Lung (tissue), 12 donors: ENCODE data around the gene ANKRD44. TPM values are rescaled to one million over a fixed set of nuclear protein-coding genes. Genes with fewer than 3 reads are reported as not detected.
"Not testable (repeated sequence)": the region's sequence is repeated elsewhere in the genome, so short reads cannot be mapped to it uniquely, and the experiment has no call there.

Experiments used
- ATAC-seq: fragments of 200-7000 bp; cut with Tn5 transposase; one replicate; pipeline ENCODE4 v1.9.1; 2020; ENCODE audit warnings: moderate number of reproducible peaks; ENCODE audit not compliant: insufficient read depth, low FRiP score
- DNase-seq, 3 donors: peaks; one replicate each; pipeline ENCODE4 v3.0.0-alpha.2; 2013 to 2017
- H3K27ac ChIP-seq, 2 donors: one replicate each; pipeline ENCODE4 v1.5.1; 2013; ENCODE audit warnings: mild to moderate bottlenecking in 2 of 2, moderate library complexity in 2 of 2, control low read depth in 1 of 2, inconsistent platforms in 1 of 2, low read depth in 1 of 2, low read length in 1 of 2
- H3K27me3 ChIP-seq, 3 donors: one replicate each; pipeline ENCODE4 v1.5.1; 2013; ENCODE audit warnings: low read length in 2 of 3; ENCODE audit not compliant: control insufficient read depth in 3 of 3, insufficient read depth in 3 of 3
- H3K36me3 ChIP-seq, 4 donors: one replicate each; pipeline ENCODE4 v1.5.1; 2013; ENCODE audit warnings: low read length in 4 of 4, mild to moderate bottlenecking in 1 of 4, moderate library complexity in 1 of 4; ENCODE audit not compliant: control insufficient read depth in 4 of 4, insufficient read depth in 4 of 4
- H3K4me1 ChIP-seq, 5 donors: one replicate each; pipeline ENCODE4 v1.5.1; 2013; ENCODE audit warnings: low read length in 5 of 5, mild to moderate bottlenecking in 2 of 5, moderate library complexity in 1 of 5; ENCODE audit not compliant: control insufficient read depth in 5 of 5, insufficient read depth in 5 of 5
- H3K4me3 ChIP-seq: one replicate; pipeline ENCODE4 v1.5.1; 2013; ENCODE audit warnings: mild to moderate bottlenecking, control low read depth, moderate library complexity
- H3K9ac ChIP-seq, 2 donors: one replicate each; pipeline ENCODE4 v1.5.1; 2013; ENCODE audit warnings: low read length in 2 of 2, control low read depth in 1 of 2; ENCODE audit not compliant: insufficient read depth in 1 of 2
- H3K9me3 ChIP-seq, 4 donors: one replicate each; pipeline ENCODE4 v1.5.1; 2013; ENCODE audit warnings: low read length in 3 of 4, mild to moderate bottlenecking in 1 of 4, moderate library complexity in 1 of 4; ENCODE audit not compliant: control insufficient read depth in 4 of 4, insufficient read depth in 3 of 4
- WGBS, 2 donors: extraction: QIAGEN DNeasy Blood & Tissue Kit; methylation state at CpG; one replicate each; pipeline ENCODE4 v1.1.7; 2013; 5-methylcytosine and 5-hydroxymethylcytosine counted together
- polyA plus RNA-seq, 2 donors: library from polyadenylated mRNA; stranded (reverse); fragments of 200-250 nt; gene quantifications; one replicate each; pipeline ENCODE4 v1.2.1, GENCODE V29; 2013
- total RNA-seq, 2 donors: library from RNA; depleted of rRNA in 1 of 2; stranded (reverse); fragments of >200 nt in 1 of 2; gene quantifications; one replicate each; pipeline ENCODE4 v1.2.1, GENCODE V29; 2014 to 2021
- TF ChIP-seq, protein P1 (sequence below): IDR thresholded peaks from 2 replicates; pipeline ENCODE4 v1.5.1; 2012; ENCODE audit warnings: mild to moderate bottlenecking; ENCODE audit errors: control extremely low read depth, extremely low read depth
- donor health status: control.
- donor health status: control.
- donor health status: Bipolar disorder and iron deficiency.
- donor health status: healthy.
- donor health status: DM: yes; HTN: yes; CAD: no.

ANKRD44 gene
- total and polyA plus RNA-seq, 4 donors = 7.1 to 73.8 (median 20.3) TPM

DNA sequence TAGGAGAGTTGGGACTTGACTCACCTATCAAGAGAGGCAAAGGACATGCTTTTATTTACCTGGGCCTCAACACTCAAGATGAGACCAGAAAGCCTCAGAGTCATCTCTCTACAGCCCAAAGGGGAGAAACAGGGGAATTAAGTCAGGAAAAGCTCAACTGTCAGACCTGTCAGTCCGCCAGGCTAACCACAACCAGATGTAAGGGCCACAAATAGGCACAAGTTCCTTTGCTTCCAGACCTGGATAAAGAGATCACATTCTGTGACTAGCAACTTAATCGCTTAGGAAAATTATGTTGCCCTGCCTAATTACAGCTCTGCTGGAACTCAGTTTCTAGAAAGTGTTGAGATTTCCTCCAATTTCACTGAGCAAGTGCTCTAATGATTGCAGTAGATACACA is 67.9 kb downstream of the ANKRD44 start:
- WGBS, 2 donors = 65 to 89% methylated on average over 2 of the region's 2 CpGs
- H3K9ac ChIP-seq = no peak overlapping the region
- H3K4me1 ChIP-seq = peaks cover 0 to 3% (median 0%) of the 10 kb centered on the region in 5 donors
- no peak overlapping the region for H3K4me3 ChIP-seq
- H3K27me3 ChIP-seq = no peaks in the 10 kb centered on the region
- DNase-seq (no peak), ATAC-seq (no peak)
- no peaks in the 10 kb centered on the region for H3K9me3 ChIP-seq
- TF ChIP-seq, protein P1, sequence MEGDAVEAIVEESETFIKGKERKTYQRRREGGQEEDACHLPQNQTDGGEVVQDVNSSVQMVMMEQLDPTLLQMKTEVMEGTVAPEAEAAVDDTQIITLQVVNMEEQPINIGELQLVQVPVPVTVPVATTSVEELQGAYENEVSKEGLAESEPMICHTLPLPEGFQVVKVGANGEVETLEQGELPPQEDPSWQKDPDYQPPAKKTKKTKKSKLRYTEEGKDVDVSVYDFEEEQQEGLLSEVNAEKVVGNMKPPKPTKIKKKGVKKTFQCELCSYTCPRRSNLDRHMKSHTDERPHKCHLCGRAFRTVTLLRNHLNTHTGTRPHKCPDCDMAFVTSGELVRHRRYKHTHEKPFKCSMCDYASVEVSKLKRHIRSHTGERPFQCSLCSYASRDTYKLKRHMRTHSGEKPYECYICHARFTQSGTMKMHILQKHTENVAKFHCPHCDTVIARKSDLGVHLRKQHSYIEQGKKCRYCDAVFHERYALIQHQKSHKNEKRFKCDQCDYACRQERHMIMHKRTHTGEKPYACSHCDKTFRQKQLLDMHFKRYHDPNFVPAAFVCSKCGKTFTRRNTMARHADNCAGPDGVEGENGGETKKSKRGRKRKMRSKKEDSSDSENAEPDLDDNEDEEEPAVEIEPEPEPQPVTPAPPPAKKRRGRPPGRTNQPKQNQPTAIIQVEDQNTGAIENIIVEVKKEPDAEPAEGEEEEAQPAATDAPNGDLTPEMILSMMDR = no peak
- H3K36me3 ChIP-seq = no peaks in the 10 kb centered on the region
- no peak overlapping the region for H3K27ac ChIP-seq

DNA sequence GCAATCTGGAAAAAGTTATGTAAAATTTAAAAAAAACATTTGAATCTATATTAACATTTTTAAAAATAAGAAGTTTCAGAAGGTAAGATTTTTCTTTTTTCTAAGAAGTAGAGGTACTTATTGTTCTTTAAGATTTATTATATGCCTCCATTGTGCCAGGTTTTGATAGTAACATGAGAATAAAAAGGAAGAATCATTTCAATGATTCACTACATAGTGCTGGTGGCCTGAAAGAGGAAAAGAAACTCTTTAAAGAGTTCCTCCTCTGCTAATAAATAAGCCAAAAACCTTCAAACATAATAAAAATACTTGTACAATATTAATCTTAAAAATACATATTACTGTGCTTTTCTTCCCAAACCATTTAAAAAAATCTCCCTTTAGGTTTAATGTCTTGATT is 69.0 kb downstream of the ANKRD44 start:
- H3K27me3 ChIP-seq = no peaks in the 10 kb centered on the region
- no peak overlapping the region for H3K4me3 ChIP-seq
- no peak overlapping the region for H3K27ac ChIP-seq
- ATAC-seq (no peak), DNase-seq (no peak)
- no peak overlapping the region for H3K9ac ChIP-seq
- TF ChIP-seq, protein P1 = no peak
- H3K4me1 ChIP-seq = peaks cover 0 to 14% (median 3%) of the 10 kb centered on the region in 5 donors
- no peaks in the 10 kb centered on the region for H3K9me3 ChIP-seq
- no peaks in the 10 kb centered on the region for H3K36me3 ChIP-seq

GRCh38 chr2:197241153-197241552 is 69.4 kb downstream of the ANKRD44 start:
- TF ChIP-seq, protein P1 = no peak
- no peak overlapping the region for H3K4me3 ChIP-seq
- H3K4me1 ChIP-seq = peaks cover 0 to 15% (median 3%) of the 10 kb centered on the region in 5 donors
- DNase-seq (no peak), ATAC-seq (no peak)
- no peak overlapping the region for H3K27ac ChIP-seq
- H3K9ac ChIP-seq = no peak overlapping the region
- no peaks in the 10 kb centered on the region for H3K27me3 ChIP-seq
- WGBS, 2 donors = 50 to 89% methylated on average over 1 of the region's 1 CpG
- H3K9me3 ChIP-seq = no peaks in the 10 kb centered on the region
- H3K36me3 ChIP-seq = no peaks in the 10 kb centered on the region

GRCh38 chr2:197240421-197241041 is 70.0 kb downstream of the ANKRD44 start:
- no peak for ATAC-seq
- Histone ChIP-seq H3K27ac (no peak overlapping the region), H3K9me3 (no peaks in the 10 kb centered on the region), H3K4me1 (peaks cover 0 to 15% (median 3%) of the 10 kb centered on the region in 5 donors), H3K4me3 (no peak overlapping the region), H3K36me3 (no peaks in the 10 kb centered on the region), H3K9ac (no peak overlapping the region), H3K27me3 (no peaks in the 10 kb centered on the region)
- no peak for DNase-seq
- WGBS, 2 donors = 26 to 37% methylated on average over 1 of the region's 1 CpG
- TF ChIP-seq, protein P1 = no peak

DNA sequence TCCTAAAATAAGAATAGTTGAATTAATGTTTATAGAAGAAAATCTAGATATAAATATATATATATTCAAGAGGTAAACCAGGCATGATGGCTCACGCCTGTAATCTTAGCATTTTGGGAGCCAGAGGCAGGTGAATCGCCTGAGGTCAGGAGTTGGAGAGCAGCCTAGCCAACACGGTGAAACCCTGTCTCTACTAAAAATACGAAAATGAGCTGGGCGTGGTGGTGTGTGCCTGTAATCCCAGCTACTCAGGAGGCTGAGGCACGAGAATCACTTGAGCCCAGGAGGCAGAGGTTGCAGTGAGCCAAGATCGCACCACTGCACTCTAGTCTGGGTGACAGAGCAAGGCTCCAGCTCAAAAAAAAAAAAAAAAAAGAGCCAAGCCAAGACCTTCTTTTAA is 70.6 kb downstream of the ANKRD44 start:
- not testable (repeated sequence) for H3K4me3 ChIP-seq, H3K9ac ChIP-seq, DNase-seq, H3K9me3 ChIP-seq, ATAC-seq, H3K36me3 ChIP-seq, H3K27me3 ChIP-seq
- peaks cover 0 to 15% (median 3%) of the 10 kb centered on the region in 5 donors for H3K4me1 ChIP-seq
- H3K27ac ChIP-seq = peak overlapping the region in 1 of 2 donors; percentile 47
- WGBS, 2 donors = 72 to 78% methylated on average over 7 of the region's 7 CpGs
